OCI-LY7 (cell line): Measurements from ENCODE around the gene PM20D1.

Source experiments
- CTCF ChIP-seq: fragments of 200-600 bp; sonication (generic); conservative IDR thresholded peaks from 2 replicates; pipeline ENCODE4 v1.5.1; 2014; ENCODE audit warnings: mild to moderate bottlenecking, antibody characterized with exemption, low read length, moderate library complexity, mixed read lengths
- EZH2phosphoT487 ChIP-seq: fragments of 200-600 bp; sonication (generic); IDR thresholded peaks from 2 replicates; pipeline ENCODE4 v1.6.1; 2018; ENCODE audit warnings: low read depth, borderline replicate concordance, mild to moderate bottlenecking, mixed run types, antibody characterized with exemption, low read length, moderate library complexity, mixed read lengths

DNA sequence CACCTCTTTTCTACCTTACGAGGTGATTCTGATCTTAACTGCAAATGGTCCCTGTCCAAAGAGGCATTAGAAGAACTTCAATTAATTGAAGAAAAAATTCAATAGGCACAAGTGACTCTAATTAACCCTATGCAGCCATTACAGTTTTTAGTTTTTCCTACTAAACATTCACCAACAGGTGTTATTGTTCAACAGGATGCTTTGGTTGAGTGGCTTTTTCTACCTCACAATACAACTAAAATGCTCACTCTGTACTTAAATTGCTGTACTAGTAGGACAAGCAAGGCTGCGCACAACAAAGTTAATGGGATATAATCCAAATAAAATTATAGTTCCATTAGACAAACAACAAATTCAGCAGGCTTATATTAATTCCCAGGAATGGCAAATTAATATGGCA lies 11.6 kb upstream of the PM20D1 start:
- no peak for TF ChIP-seq CTCF
- no peak for TF ChIP-seq EZH2phosphoT487
